HCT116 (cell line): Measurements from ENCODE around the gene PWWP2B. TPM values are rescaled to one million over a fixed set of nuclear protein-coding genes. Genes with fewer than 3 reads are reported as not detected.

Source experiments
- ATAC-seq: fragments of 200-7000 bp; cut with Tn5 transposase; 2 replicates; pipeline ENCODE4 v1.9.1; 2020; ENCODE audit warnings: mild to moderate bottlenecking, moderate library complexity
- BruUV-seq: library from RNA; stranded (reverse); fragments of 400-500 nt; replicated peaks from 2 replicates; lab custom pipeline; 2021; lab: Mats Ljungman, UMichigan
- CTCF ChIA-PET: fragments of 300-600 bp; sonication (Branson Sonifier 250); formaldehyde crosslinking; loops from one replicate; lab custom pipeline; 2021; ENCODE audit warnings: antibody characterized with exemption; lab: Charles Lee
- POLR2A ChIA-PET: fragments of 300-600, 350-600 bp; sonication (Branson Sonifier 250); formaldehyde crosslinking; loops from one replicate; lab custom pipeline; 2021; ENCODE audit warnings: antibody characterized with exemption; lab: Charles Lee
- RAD21 ChIA-PET, 2 experiments: fragments of 300-600 bp; sonication (Branson Sonifier 250); formaldehyde crosslinking; loops; one replicate each; lab custom pipeline; 2023; ENCODE audit warnings: low total read pairs in 2 of 2; ENCODE audit not compliant: uncharacterized antibody in 2 of 2, unreplicated experiment in 2 of 2, low non-redundant PET in 1 of 2; lab: Charles Lee
- DNase-seq: peaks from one replicate; pipeline ENCODE4 v3.0.0-alpha.2; 2010; ENCODE audit warnings: low read depth, low spot score
- H2AFZ ChIP-seq: fragments of 200-600 bp; shearing (Covaris generic), sonication (generic); 2 replicates; pipeline ENCODE4 v1.6.1; 2017; ENCODE audit warnings: low read depth, mixed run types, mixed read lengths, antibody characterized with exemption, low read length; ENCODE audit not compliant: poor library complexity, severe bottlenecking
- H3K27ac ChIP-seq: 2 replicates; pipeline ENCODE4 v1.5.1; 2012; ENCODE audit warnings: low read depth, low read length
- H3K27me3 ChIP-seq: fragments of 200-600 bp; sonication (generic); 2 replicates; pipeline ENCODE4 v1.6.1; 2016; ENCODE audit warnings: mixed run types, low read length, mixed read lengths; ENCODE audit not compliant: insufficient read depth
- H3K36me3 ChIP-seq, 2 experiments: fragments of 200-500 bp in 1 of 2; fragments of 200-600 bp in 1 of 2; sonication (Bioruptor generic) in 1 of 2; sonication (generic) in 1 of 2; 2 replicates each; pipeline versions ENCODE4 v1.5.1 to v1.6.1; 2014 to 2016; ENCODE audit warnings: low read length in 2 of 2, inconsistent platforms in 1 of 2, mixed read lengths in 1 of 2, mixed run types in 1 of 2; ENCODE audit not compliant: insufficient read depth in 2 of 2, control insufficient read depth in 1 of 2
- H3K4me1 ChIP-seq, 2 experiments: fragments of 200-600 bp in 1 of 2; sonication (generic) in 1 of 2; 2 replicates each; pipeline versions ENCODE4 v1.5.1 to v1.6.1; 2012 to 2017; ENCODE audit warnings: low read length in 2 of 2, inconsistent platforms in 1 of 2, mild to moderate bottlenecking in 1 of 2, mixed read lengths in 1 of 2, mixed run types in 1 of 2, moderate library complexity in 1 of 2; ENCODE audit not compliant: insufficient read depth in 2 of 2, control insufficient read depth in 1 of 2
- H3K4me2 ChIP-seq: fragments of 200-600 bp; sonication (generic); 2 replicates; pipeline ENCODE4 v1.6.1; 2017; ENCODE audit warnings: mixed run types, low read length, mixed read lengths
- H3K4me3 ChIP-seq, 2 experiments: fragments of 200-600 bp in 1 of 2; sonication (generic) in 1 of 2; replicated peaks in 1 of 2; 2 replicates each; pipeline ENCODE4 v1.5.1; 2011 to 2016; ENCODE audit warnings: low read length in 2 of 2, control low read depth in 1 of 2, low read depth in 1 of 2, mild to moderate bottlenecking in 1 of 2, mixed read lengths in 1 of 2, mixed run types in 1 of 2
- H3K79me2 ChIP-seq: fragments of 200-600 bp; sonication (generic); 2 replicates; pipeline ENCODE4 v1.6.1; 2017; ENCODE audit warnings: mild to moderate bottlenecking, mixed run types, low read length, moderate library complexity, mixed read lengths; ENCODE audit not compliant: insufficient read depth
- H3K9ac ChIP-seq: fragments of 200-600 bp; sonication (generic); 2 replicates; pipeline ENCODE4 v1.6.1; 2016; ENCODE audit warnings: low read length, mixed read lengths
- H3K9me2 ChIP-seq: fragments of 200-600 bp; sonication (generic), shearing (Covaris generic); 2 replicates; pipeline ENCODE4 v1.6.1; 2017; ENCODE audit warnings: mixed run types, mild to moderate bottlenecking, moderate library complexity; ENCODE audit not compliant: insufficient read depth
- H3K9me3 ChIP-seq, 2 experiments: fragments of 200-500 bp in 1 of 2; fragments of 200-600 bp in 1 of 2; sonication (Bioruptor generic) in 1 of 2; sonication (generic) in 1 of 2; 2 replicates each; pipeline ENCODE4 v1.6.1; 2014 to 2017; ENCODE audit warnings: low read length in 2 of 2, mixed read lengths in 2 of 2, inconsistent platforms in 1 of 2, low read depth in 1 of 2, mild to moderate bottlenecking in 1 of 2, mixed run types in 1 of 2, moderate library complexity in 1 of 2; ENCODE audit not compliant: control insufficient read depth in 1 of 2, insufficient read depth in 1 of 2
- H4K20me1 ChIP-seq: fragments of 200-600 bp; sonication (generic), shearing (Covaris generic); 2 replicates; pipeline ENCODE4 v1.6.1; 2017; ENCODE audit warnings: mixed run types, mild to moderate bottlenecking, moderate library complexity; ENCODE audit not compliant: insufficient read depth
- CBX3 ChIP-seq: IDR thresholded peaks from 2 replicates; pipeline ENCODE4 v1.6.1; 2012; ENCODE audit warnings: low read depth
- EGR1 ChIP-seq: IDR thresholded peaks from 2 replicates; pipeline ENCODE4 v1.6.1; 2012; ENCODE audit warnings: low read depth
- EZH2 ChIP-seq: fragments of 200-600 bp; sonication (generic); IDR thresholded peaks from 2 replicates; pipeline ENCODE4 v1.6.1; 2017; ENCODE audit warnings: antibody characterized with exemption, mixed run types
- JUND ChIP-seq: IDR thresholded peaks from 2 replicates; pipeline ENCODE4 v1.6.1; 2012
- POLR2A ChIP-seq: IDR thresholded peaks from 2 replicates; pipeline ENCODE4 v1.7.0; 2011; ENCODE audit warnings: borderline replicate concordance; ENCODE audit not compliant: insufficient read depth, insufficient read length; ENCODE audit errors: extremely low read depth
- SIN3A ChIP-seq: IDR thresholded peaks from 2 replicates; pipeline ENCODE4 v1.6.1; 2012; ENCODE audit warnings: low read depth
- SRF ChIP-seq: IDR thresholded peaks from 2 replicates; pipeline ENCODE4 v1.6.1; 2012; ENCODE audit warnings: low read depth
- TCF7L2 ChIP-seq: IDR thresholded peaks from 2 replicates; pipeline ENCODE4 v1.7.0; 2011; ENCODE audit warnings: borderline replicate concordance, inconsistent platforms; ENCODE audit not compliant: insufficient read depth, insufficient read length; ENCODE audit errors: extremely low read depth
- intact Hi-C: fragments of 100-400 bp; cut with micrococcal nuclease; formaldehyde crosslinking; loops from 2 replicates; pipeline ENCODE4 v1.10.0; 2022
- total RNA-seq: library from RNA; stranded (reverse); gene quantifications from one replicate; pipeline ENCODE4 v1.2.1, GENCODE V29; 2021; ENCODE audit not compliant: unreplicated experiment
- TF ChIP-seq, protein P1 (sequence below): IDR thresholded peaks from 2 replicates; pipeline ENCODE4 v1.6.1; 2012; ENCODE audit warnings: low read depth

PWWP2B gene
- total RNA-seq, 1 experiment from 2014 or later: 13.9 TPM

DNA sequence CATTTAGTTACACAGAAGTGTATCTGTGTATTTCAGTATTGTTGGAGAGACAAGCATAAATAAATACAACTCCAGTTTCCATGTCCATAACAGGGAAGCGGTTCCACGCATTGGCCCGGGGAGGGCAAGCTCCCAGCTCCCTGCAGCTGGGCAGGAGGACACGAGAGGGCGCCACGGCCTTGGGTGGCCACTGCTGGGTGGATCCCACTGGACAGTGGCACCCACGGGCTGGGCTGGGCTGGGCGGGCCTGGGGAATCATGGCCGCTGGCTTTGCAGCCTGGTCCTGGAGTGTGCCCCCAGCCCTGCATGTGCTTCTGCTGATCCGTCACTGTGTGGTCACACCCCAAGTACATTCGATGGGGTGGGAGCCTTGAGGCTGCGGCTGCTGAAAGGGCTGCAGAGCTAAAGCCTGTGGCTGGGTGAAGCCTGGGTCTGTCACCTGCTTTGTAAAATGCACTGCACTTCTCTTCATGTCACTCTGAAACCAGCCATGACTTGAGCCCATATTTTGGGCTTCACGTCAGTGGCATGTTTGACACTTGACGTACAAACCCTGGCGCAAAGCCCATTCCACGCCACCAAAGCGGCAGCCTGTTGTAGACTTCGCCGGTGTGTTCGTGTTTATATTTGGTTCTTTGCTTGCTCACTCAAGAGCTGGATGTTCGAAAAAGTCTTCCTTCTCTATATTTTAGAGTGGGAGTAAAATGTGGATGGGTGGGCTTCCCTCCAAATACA is 37.5 kb upstream of the PWWP2B start:
- ChIA-PET CTCF (interaction anchor here (1.5 kb wide), 1 partner anchor 12 kb away, joined by 6 read pairs; no protein-coding TSS in a partner anchor), RAD21 (no interaction called here), POLR2A (no interaction called here)
- no peaks in the 10 kb centered on the region for H3K9me3 ChIP-seq
- H3K4me1 ChIP-seq: no peaks in the 10 kb centered on the region
- H3K27me3 ChIP-seq: no peaks in the 10 kb centered on the region
- no peak overlapping the region for H2AFZ ChIP-seq
- no peaks in the 10 kb centered on the region for H3K36me3 ChIP-seq
- no TSS peak for BruUV-seq
- intact Hi-C loops: no loop called here
- H3K4me2 ChIP-seq: no peak overlapping the region
- H3K79me2 ChIP-seq: no peaks in the 10 kb centered on the region
- no peak overlapping the region for H3K4me3 ChIP-seq
- H3K9ac ChIP-seq: no peak overlapping the region
- ATAC-seq: no peak
- DNase-seq: no peak
- no peaks in the 10 kb centered on the region for H3K9me2 ChIP-seq
- H4K20me1 ChIP-seq: no peaks in the 10 kb centered on the region
- TF ChIP-seq SRF (no peak), EGR1 (no peak), TCF7L2 (no peak), POLR2A (no peak), JUND (no peak), CBX3 (no peak), SIN3A (no peak), EZH2 (no peak)
- TF ChIP-seq, protein P1, sequence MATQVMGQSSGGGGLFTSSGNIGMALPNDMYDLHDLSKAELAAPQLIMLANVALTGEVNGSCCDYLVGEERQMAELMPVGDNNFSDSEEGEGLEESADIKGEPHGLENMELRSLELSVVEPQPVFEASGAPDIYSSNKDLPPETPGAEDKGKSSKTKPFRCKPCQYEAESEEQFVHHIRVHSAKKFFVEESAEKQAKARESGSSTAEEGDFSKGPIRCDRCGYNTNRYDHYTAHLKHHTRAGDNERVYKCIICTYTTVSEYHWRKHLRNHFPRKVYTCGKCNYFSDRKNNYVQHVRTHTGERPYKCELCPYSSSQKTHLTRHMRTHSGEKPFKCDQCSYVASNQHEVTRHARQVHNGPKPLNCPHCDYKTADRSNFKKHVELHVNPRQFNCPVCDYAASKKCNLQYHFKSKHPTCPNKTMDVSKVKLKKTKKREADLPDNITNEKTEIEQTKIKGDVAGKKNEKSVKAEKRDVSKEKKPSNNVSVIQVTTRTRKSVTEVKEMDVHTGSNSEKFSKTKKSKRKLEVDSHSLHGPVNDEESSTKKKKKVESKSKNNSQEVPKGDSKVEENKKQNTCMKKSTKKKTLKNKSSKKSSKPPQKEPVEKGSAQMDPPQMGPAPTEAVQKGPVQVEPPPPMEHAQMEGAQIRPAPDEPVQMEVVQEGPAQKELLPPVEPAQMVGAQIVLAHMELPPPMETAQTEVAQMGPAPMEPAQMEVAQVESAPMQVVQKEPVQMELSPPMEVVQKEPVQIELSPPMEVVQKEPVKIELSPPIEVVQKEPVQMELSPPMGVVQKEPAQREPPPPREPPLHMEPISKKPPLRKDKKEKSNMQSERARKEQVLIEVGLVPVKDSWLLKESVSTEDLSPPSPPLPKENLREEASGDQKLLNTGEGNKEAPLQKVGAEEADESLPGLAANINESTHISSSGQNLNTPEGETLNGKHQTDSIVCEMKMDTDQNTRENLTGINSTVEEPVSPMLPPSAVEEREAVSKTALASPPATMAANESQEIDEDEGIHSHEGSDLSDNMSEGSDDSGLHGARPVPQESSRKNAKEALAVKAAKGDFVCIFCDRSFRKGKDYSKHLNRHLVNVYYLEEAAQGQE: no peak
- H3K27ac ChIP-seq: no peak overlapping the region
